A549 (cell line): ENCODE results near the gene TSHZ2. TPM values are rescaled to one million over a fixed set of nuclear protein-coding genes. Genes with fewer than 3 reads are reported as not detected.

ENCODE experiments used
- ATAC-seq, 2 experiments: fragments of 200-7000 bp in 1 of 2; fragments of >200 bp in 1 of 2; cut with Nextera tagmentation in 1 of 2; cut with Tn5 transposase in 1 of 2; 3 replicates each; pipeline versions ENCODE4 v1.8.0 to v1.9.1; 2018 to 2020; ENCODE audit warnings: mild to moderate bottlenecking in 1 of 2, moderate library complexity in 1 of 2
- CTCF ChIA-PET: fragments of 300-600 bp; sonication (Branson Sonifier 250); formaldehyde crosslinking; extraction: SDS; loops from one replicate; lab custom pipeline; 2021; ENCODE audit warnings: antibody characterized with exemption, inconsistent platforms; lab: Yijun Ruan, JAX
- POLR2A ChIA-PET: fragments of 350-600 bp; formaldehyde crosslinking; extraction: SDS; loops from one replicate; lab custom pipeline; 2021; ENCODE audit warnings: antibody characterized with exemption, inconsistent platforms; lab: Yijun Ruan, JAX
- DNase-seq, 2 experiments: peaks; one replicate each; pipeline versions ENCODE4 v3.0.0 to v3.0.0-alpha.2; 2011 to 2016; ENCODE audit warnings: low read depth in 1 of 2, low spot score in 1 of 2
- FAIRE-seq: peaks from 2 replicates; lab custom pipeline; 2011; peaks lifted over from hg19 to GRCh38; lab: Jason Lieb, UNC
- H3K27ac ChIP-seq, 2 experiments: fragments of >200 bp; sonication (Bioruptor Twin); formaldehyde crosslinking; 3 replicates each; pipeline ENCODE4 v1.5.1; 2016 to 2017
- H3K4me1 ChIP-seq: fragments of >200 bp; sonication (Bioruptor Twin); formaldehyde crosslinking; 3 replicates; pipeline ENCODE4 v1.6.1; 2016
- H3K4me2 ChIP-seq: fragments of >200 bp; sonication (Bioruptor Twin); formaldehyde crosslinking; 3 replicates; pipeline ENCODE4 v1.6.1; 2016
- H3K4me3 ChIP-seq: fragments of >200 bp; sonication (Bioruptor Twin); formaldehyde crosslinking; 3 replicates; pipeline ENCODE4 v1.5.1; 2016
- H3K9me3 ChIP-seq: fragments of >200 bp; sonication (Bioruptor Twin); formaldehyde crosslinking; 3 replicates; pipeline ENCODE4 v1.6.1; 2016
- BCL3 ChIP-seq: fragments of >200 bp; sonication (Bioruptor Twin); formaldehyde crosslinking; IDR thresholded peaks from 3 replicates; pipeline ENCODE4 v1.6.1; 2016
- BHLHE40 ChIP-seq: IDR thresholded peaks from 2 replicates; pipeline ENCODE4 v1.6.1; 2012; ENCODE audit warnings: low read depth, low read length, inconsistent platforms
- CHD4 ChIP-seq: fragments of 200-600 bp; sonication (generic); IDR thresholded peaks from 2 replicates; pipeline ENCODE4 v1.6.1; 2016; ENCODE audit warnings: antibody characterized with exemption, mild to moderate bottlenecking, borderline replicate concordance
- EHMT2 ChIP-seq: fragments of 200-600 bp; sonication (generic); IDR thresholded peaks from 2 replicates; pipeline ENCODE4 v1.6.1; 2016; ENCODE audit warnings: antibody characterized with exemption, low read depth, mild to moderate bottlenecking, moderate library complexity
- EP300 ChIP-seq, 2 experiments: fragments of >200 bp; sonication (Bioruptor Twin); formaldehyde crosslinking; IDR thresholded peaks; 2 replicates in 1 of 2; 3 replicates in 1 of 2; pipeline ENCODE4 v1.6.1; 2016 to 2017
- ESRRA ChIP-seq: fragments of 150-350 bp; IDR thresholded peaks from 2 replicates; pipeline ENCODE4 v1.6.1; 2014; ENCODE audit warnings: mild to moderate bottlenecking, low read length, borderline replicate concordance
- FOSL2 ChIP-seq, 2 experiments: fragments of 450-650 bp in 1 of 2; fragments of >200 bp in 1 of 2; sonication (Bioruptor Twin) in 1 of 2; formaldehyde crosslinking; IDR thresholded peaks; 2 replicates each; pipeline versions ENCODE4 v1.5.0 to v1.6.1; 2016 to 2020; ENCODE audit warnings: mild to moderate bottlenecking in 1 of 2, moderate library complexity in 1 of 2
- FOXS1 ChIP-seq: fragments of 250-450 bp; sonication (Bioruptor Pico); IDR thresholded peaks from 2 replicates; pipeline ENCODE4 v1.5.0; 2020; ENCODE audit warnings: mild to moderate bottlenecking, moderate library complexity
- HES2 ChIP-seq: fragments of >200 bp; sonication (Bioruptor Twin); formaldehyde crosslinking; IDR thresholded peaks from 2 replicates; pipeline ENCODE4 v1.6.1; 2016
- HEYL ChIP-seq: fragments of 250-450 bp; sonication (Bioruptor Pico); IDR thresholded peaks from 2 replicates; pipeline ENCODE4 v1.8.0; 2021; ENCODE audit warnings: mild to moderate bottlenecking, moderate library complexity
- HOXA7 ChIP-seq: fragments of 250-450 bp; sonication (Bioruptor Pico); IDR thresholded peaks from 2 replicates; pipeline ENCODE4 v1.5.0; 2020; ENCODE audit warnings: mild to moderate bottlenecking, moderate library complexity
- HOXB13 ChIP-seq: fragments of 250-450 bp; sonication (Bioruptor Pico); IDR thresholded peaks from 2 replicates; pipeline ENCODE4 v1.5.0; 2020; ENCODE audit warnings: low read depth, mild to moderate bottlenecking, moderate library complexity
- JUN ChIP-seq, 2 experiments: fragments of >200 bp; sonication (Bioruptor Twin); formaldehyde crosslinking; IDR thresholded peaks; 2 replicates in 1 of 2; 3 replicates in 1 of 2; pipeline ENCODE4 v1.6.1; 2016 to 2017
- MAZ ChIP-seq: fragments of 150-350 bp; IDR thresholded peaks from 2 replicates; pipeline ENCODE4 v1.6.1; 2014; ENCODE audit warnings: antibody characterized with exemption, low read depth, low read length, borderline replicate concordance
- MYC ChIP-seq: IDR thresholded peaks from 2 replicates; pipeline ENCODE4 v1.6.1; 2012; ENCODE audit warnings: mild to moderate bottlenecking, inconsistent platforms, low read length, improper control_type of control experiment, borderline replicate concordance
- PHF8 ChIP-seq: fragments of 200-600 bp; sonication (generic); IDR thresholded peaks from 2 replicates; pipeline ENCODE4 v1.6.1; 2016; ENCODE audit warnings: low read depth, mild to moderate bottlenecking, antibody characterized with exemption, moderate library complexity, borderline replicate concordance
- RAD21 ChIP-seq, 2 experiments: fragments of >200 bp in 1 of 2; sonication (Bioruptor Twin) in 1 of 2; formaldehyde crosslinking in 1 of 2; IDR thresholded peaks in 1 of 2; conservative IDR thresholded peaks in 1 of 2; 2 replicates in 1 of 2; 3 replicates in 1 of 2; pipeline ENCODE4 v1.6.1; 2012 to 2018; ENCODE audit warnings: inconsistent platforms in 1 of 2
- RARB ChIP-seq: fragments of 250-450 bp; sonication (Bioruptor Pico); IDR thresholded peaks from 2 replicates; pipeline ENCODE4 v1.8.0; 2021; ENCODE audit warnings: mild to moderate bottlenecking, moderate library complexity
- RCOR1 ChIP-seq: fragments of 150-350 bp; IDR thresholded peaks from 2 replicates; pipeline ENCODE4 v1.6.1; 2014; ENCODE audit warnings: antibody characterized with exemption, low read length, low read depth
- REST ChIP-seq: fragments of 200-600 bp; sonication (generic); IDR thresholded peaks from 2 replicates; pipeline ENCODE4 v1.6.1; 2016; ENCODE audit warnings: antibody characterized with exemption, mild to moderate bottlenecking, moderate library complexity
- RNF2 ChIP-seq: fragments of 200-600 bp; sonication (generic); IDR thresholded peaks from 2 replicates; pipeline ENCODE4 v1.6.1; 2016; ENCODE audit warnings: low read depth, mild to moderate bottlenecking, antibody characterized with exemption, moderate library complexity, borderline replicate concordance
- ZC3H11A ChIP-seq: fragments of 450-650 bp; IDR thresholded peaks from 2 replicates; pipeline ENCODE4 v1.6.1; 2014; ENCODE audit warnings: antibody characterized with exemption, mild to moderate bottlenecking
- ZNF302 ChIP-seq: fragments of 250-450 bp; sonication (Bioruptor Pico); IDR thresholded peaks from 2 replicates; pipeline ENCODE4 v1.9.0; 2021; ENCODE audit warnings: inconsistent platforms, mild to moderate bottlenecking, moderate library complexity
- ZSCAN20 ChIP-seq: fragments of 250-450 bp; sonication (Bioruptor Pico); IDR thresholded peaks from 2 replicates; pipeline ENCODE4 v1.8.0; 2022; ENCODE audit warnings: mild to moderate bottlenecking, moderate library complexity
- WGBS: methylation state at CpG from one replicate; pipeline ENCODE4 v1.1.6; 2017; ENCODE audit errors: missing lambda C conversion rate; 5-methylcytosine and 5-hydroxymethylcytosine counted together
- polyA plus RNA-seq, 4 experiments: library from polyadenylated mRNA; depleted of rRNA in 3 of 4; stranded (reverse); fragments of >200 nt; fragmentation: RNase III in 1 of 4; extraction: RNeasy Plus Mini Kit Qiagen cat#74134 plus additional on column Dnase treatment in 1 of 4; gene quantifications; 2 replicates in 3 of 4; 3 replicates in 1 of 4; pipeline ENCODE4 v1.2.3, GENCODE V29; 2011 to 2017

The TSHZ2 gene
- polyA plus RNA-seq, 2 of the 4 experiments (the other 2 are of a cell fraction), result not detected

GRCh38 chr20:53338716-53339115 lies 366.6 kb downstream of the TSHZ2 start:
- ChIA-PET POLR2A (no interaction called here), CTCF (interaction anchor here (1.1 to 1.6 kb wide), 2 partner anchors 10 to 25 kb away, joined by 3 to 4 read pairs; no protein-coding TSS in a partner anchor)
- WGBS, result 38% methylated on average over 4 of the region's 4 CpGs
- ATAC-seq, result no peak
- H3K9me3 ChIP-seq, result no peaks in the 10 kb centered on the region
- no peaks in the 10 kb centered on the region for H3K4me1 ChIP-seq
- H3K27ac ChIP-seq, result no peak overlapping the region
- H3K4me3 ChIP-seq, result no peak overlapping the region
- no peak for FAIRE-seq
- no peak overlapping the region for H3K4me2 ChIP-seq
- no peak for DNase-seq
- no peak for TF ChIP-seq ZNF302 (CRISPR knock-in tag)
- no peak for TF ChIP-seq CHD4
- no peak for TF ChIP-seq JUN (IDR thresholded peaks at IDR 0.05)
- no peak for TF ChIP-seq ESRRA
- TF ChIP-seq MAZ, result no peak
- TF ChIP-seq ZC3H11A, result no peak
- TF ChIP-seq FOXS1 (CRISPR knock-in tag), result no peak
- no peak for TF ChIP-seq EHMT2
- no peak for TF ChIP-seq BCL3
- TF ChIP-seq HEYL (CRISPR knock-in tag), result no peak
- no peak for TF ChIP-seq RNF2
- TF ChIP-seq BHLHE40, result no peak
- no peak for TF ChIP-seq ZSCAN20 (CRISPR knock-in tag)
- TF ChIP-seq HES2, result no peak

GRCh38 chr20:53342429-53342828 lies 370.3 kb downstream of the TSHZ2 start:
- Histone ChIP-seq H3K4me3 (no peak overlapping the region), H3K4me1 (no peaks in the 10 kb centered on the region), H3K9me3 (no peaks in the 10 kb centered on the region), H3K27ac (no peak overlapping the region), H3K4me2 (no peak overlapping the region)
- ChIA-PET CTCF (interaction anchor here (1.1 kb wide), 1 partner anchor 73 kb away, joined by 3 read pairs; no protein-coding TSS in a partner anchor), POLR2A (no interaction called here)
- 62% methylated on average over 6 of the region's 6 CpGs for WGBS
- ATAC-seq (no peak), DNase-seq (no peak), FAIRE-seq (no peak)
- TF ChIP-seq HOXA7 (CRISPR knock-in tag), result no peak
- TF ChIP-seq RCOR1, result no peak
- no peak for TF ChIP-seq PHF8
- no peak for TF ChIP-seq MYC
- no peak for TF ChIP-seq REST
- no peak for TF ChIP-seq EP300 (IDR thresholded peaks at IDR 0.05)
- TF ChIP-seq RAD21 (conservative IDR thresholded peaks at IDR 0.05 in 1 of 2, IDR thresholded peaks at IDR 0.05 in 1 of 2), result no peak
- TF ChIP-seq HOXB13, result no peak
- TF ChIP-seq FOSL2 (IDR thresholded peaks at IDR 0.05), result no peak
- TF ChIP-seq FOSL2 (CRISPR knock-in tag; IDR thresholded peaks at IDR 0.05), result no peak
- no peak for TF ChIP-seq RARB (CRISPR knock-in tag)
